GM23338 (cell line): Measurements from ENCODE around the gene CAMTA1. TPM values are rescaled to one million over a fixed set of nuclear protein-coding genes. Genes with fewer than 3 reads are reported as not detected.

Experiments used
- ATAC-seq: fragments of 200-7000 bp; cut with Tn5 transposase; 3 replicates; pipeline ENCODE4 v1.9.1; 2020
- DNase-seq: peaks from one replicate; pipeline ENCODE4 v3.0.0-alpha.2; 2015; ENCODE audit warnings: low spot score
- H2AFZ ChIP-seq: fragments of 200-600 bp; sonication (generic); 2 replicates; pipeline ENCODE4 v1.8.0; 2016; ENCODE audit warnings: antibody characterized with exemption, mild to moderate bottlenecking, moderate library complexity
- H3F3A ChIP-seq: fragments of 200-600 bp; sonication (generic); replicated peaks from 2 replicates; pipeline ENCODE4 v1.8.0; 2017; ENCODE audit warnings: antibody characterized with exemption, mixed run types, low read depth
- H3K27ac ChIP-seq: fragments of 200-600 bp; sonication (generic); 2 replicates; pipeline ENCODE4 v1.6.1; 2016; ENCODE audit warnings: low read depth
- H3K27me3 ChIP-seq: fragments of 200-600 bp; sonication (generic); 2 replicates; pipeline ENCODE4 v1.8.0; 2016; ENCODE audit warnings: mild to moderate bottlenecking, mixed run types, moderate library complexity; ENCODE audit not compliant: insufficient read depth
- H3K36me3 ChIP-seq: fragments of 200-600 bp; sonication (generic); 2 replicates; pipeline ENCODE4 v1.8.0; 2016; ENCODE audit warnings: mild to moderate bottlenecking; ENCODE audit not compliant: insufficient read depth
- H3K4me1 ChIP-seq: fragments of 200-600 bp; sonication (generic); 2 replicates; pipeline ENCODE4 v1.8.0; 2016; ENCODE audit warnings: mild to moderate bottlenecking, moderate library complexity; ENCODE audit not compliant: insufficient read depth
- H3K4me2 ChIP-seq: fragments of 200-600 bp; sonication (generic); 2 replicates; pipeline ENCODE4 v1.7.1; 2017; ENCODE audit warnings: mixed run types
- H3K4me3 ChIP-seq: fragments of 200-600 bp; sonication (generic); 2 replicates; pipeline ENCODE4 v1.6.1; 2016; ENCODE audit warnings: mixed run types
- H3K79me2 ChIP-seq: fragments of 200-600 bp; sonication (generic); replicated peaks from 2 replicates; pipeline ENCODE4 v1.8.0; 2017; ENCODE audit warnings: mild to moderate bottlenecking; ENCODE audit not compliant: insufficient read depth
- H3K9me2 ChIP-seq: fragments of 200-600 bp; sonication (generic); 2 replicates; pipeline ENCODE4 v1.8.0; 2017; ENCODE audit not compliant: insufficient read depth
- H4K20me1 ChIP-seq: fragments of 200-600 bp; sonication (generic); replicated peaks from 2 replicates; pipeline ENCODE4 v1.8.0; 2017; ENCODE audit warnings: mild to moderate bottlenecking; ENCODE audit not compliant: insufficient read depth
- H3K27ac Mint-ChIP-seq: 2 replicates; pipeline ENCODE4 v1.8.0; 2020; ENCODE audit warnings: inconsistent platforms, mild to moderate bottlenecking, moderate library complexity, mixed read lengths
- H3K27me3 Mint-ChIP-seq: 3 replicates; pipeline ENCODE4 v1.8.0; 2022; ENCODE audit warnings: low read depth, mild to moderate bottlenecking, moderate library complexity, mixed read lengths, inconsistent platforms; ENCODE audit not compliant: insufficient read depth, poor library complexity
- H3K36me3 Mint-ChIP-seq: 3 replicates; pipeline ENCODE4 v1.8.0; 2021; ENCODE audit warnings: low read depth, mild to moderate bottlenecking, inconsistent platforms, moderate library complexity, mixed read lengths
- H3K4me1 Mint-ChIP-seq: 3 replicates; pipeline ENCODE4 v1.8.0; 2020; ENCODE audit warnings: mild to moderate bottlenecking, inconsistent platforms, mixed read lengths
- H3K4me3 Mint-ChIP-seq: 3 replicates; pipeline ENCODE4 v1.8.0; 2021; ENCODE audit warnings: moderate library complexity, mild to moderate bottlenecking, inconsistent platforms, mixed read lengths
- H3K9me3 Mint-ChIP-seq: 3 replicates; pipeline ENCODE4 v1.8.0; 2020; ENCODE audit warnings: moderate library complexity, mild to moderate bottlenecking, inconsistent platforms, mixed read lengths
- CREB1 ChIP-seq: fragments of 250-450 bp; sonication (Bioruptor Pico); IDR thresholded peaks from 2 replicates; pipeline ENCODE4 v1.5.0; 2020; ENCODE audit warnings: low read depth, mild to moderate bottlenecking, moderate library complexity
- EZH2 ChIP-seq: fragments of 200-600 bp; sonication (generic); IDR thresholded peaks from one replicate; pipeline ENCODE4 v1.8.0; 2017; ENCODE audit warnings: antibody characterized with exemption, mild to moderate bottlenecking, low read depth; ENCODE audit not compliant: unreplicated experiment
- EZH2phosphoT487 ChIP-seq: fragments of 200-600 bp; sonication (generic); IDR thresholded peaks from one replicate; pipeline ENCODE4 v1.8.1; 2018; ENCODE audit warnings: antibody characterized with exemption; ENCODE audit not compliant: unreplicated experiment
- JUNB ChIP-seq: IDR thresholded peaks from one replicate; pipeline ENCODE4 v1.6.1; 2016; ENCODE audit warnings: antibody characterized with exemption; ENCODE audit not compliant: unreplicated experiment
- NANOG ChIP-seq: IDR thresholded peaks from 2 replicates; pipeline ENCODE4 v1.6.1; 2016; ENCODE audit warnings: antibody characterized with exemption, borderline replicate concordance
- POLR2AphosphoS5 ChIP-seq: IDR thresholded peaks from 2 replicates; pipeline ENCODE4 v1.6.1; 2016; ENCODE audit warnings: antibody characterized with exemption, low read depth
- STAT1 ChIP-seq: IDR thresholded peaks from one replicate; pipeline ENCODE4 v1.6.1; 2016; ENCODE audit warnings: antibody characterized with exemption; ENCODE audit not compliant: unreplicated experiment
- ZNF114 ChIP-seq: fragments of 250-450 bp; sonication (Bioruptor Pico); IDR thresholded peaks from 2 replicates; pipeline ENCODE4 v1.5.0; 2020; ENCODE audit warnings: mild to moderate bottlenecking, moderate library complexity
- ZNF331 ChIP-seq: fragments of 250-450 bp; sonication (Bioruptor Pico); IDR thresholded peaks from 2 replicates; pipeline ENCODE4 v1.5.0; 2020; ENCODE audit warnings: low read depth, mild to moderate bottlenecking, moderate library complexity
- polyA plus RNA-seq: library from polyadenylated mRNA; unstranded; fragments of >200 nt; fragmentation: Nextera tagmentation; extraction: Ambion mirVana; gene quantifications from 2 replicates; pipeline ENCODE4 v1.2.1, GENCODE V29; 2016
- total RNA-seq: library from RNA; depleted of rRNA; stranded (reverse); fragments of >200 nt; shearing (Covaris generic); gene quantifications from 2 replicates; pipeline ENCODE4 v1.2.3, GENCODE V29; 2014
- TF ChIP-seq, protein P1 (sequence below), 2 experiments: fragments of 200-600 bp in 1 of 2; sonication (generic) in 1 of 2; conservative IDR thresholded peaks; 2 replicates each; pipeline versions ENCODE4 v1.5.1 to v1.6.1; 2016 to 2017; ENCODE audit warnings: antibody characterized with exemption in 2 of 2, low read depth in 2 of 2, mild to moderate bottlenecking in 2 of 2, moderate library complexity in 1 of 2
- TF ChIP-seq, protein P2 (sequence below): IDR thresholded peaks from one replicate; pipeline ENCODE4 v1.6.1; 2018; ENCODE audit warnings: antibody characterized with exemption; ENCODE audit not compliant: unreplicated experiment
- TF ChIP-seq, protein P3 (sequence below): IDR thresholded peaks from 2 replicates; pipeline ENCODE4 v1.6.1; 2016; ENCODE audit warnings: antibody characterized with exemption

CAMTA1 gene
- total and polyA plus RNA-seq, 2 experiments from 2014 or later, result 115 to 519 TPM

DNA sequence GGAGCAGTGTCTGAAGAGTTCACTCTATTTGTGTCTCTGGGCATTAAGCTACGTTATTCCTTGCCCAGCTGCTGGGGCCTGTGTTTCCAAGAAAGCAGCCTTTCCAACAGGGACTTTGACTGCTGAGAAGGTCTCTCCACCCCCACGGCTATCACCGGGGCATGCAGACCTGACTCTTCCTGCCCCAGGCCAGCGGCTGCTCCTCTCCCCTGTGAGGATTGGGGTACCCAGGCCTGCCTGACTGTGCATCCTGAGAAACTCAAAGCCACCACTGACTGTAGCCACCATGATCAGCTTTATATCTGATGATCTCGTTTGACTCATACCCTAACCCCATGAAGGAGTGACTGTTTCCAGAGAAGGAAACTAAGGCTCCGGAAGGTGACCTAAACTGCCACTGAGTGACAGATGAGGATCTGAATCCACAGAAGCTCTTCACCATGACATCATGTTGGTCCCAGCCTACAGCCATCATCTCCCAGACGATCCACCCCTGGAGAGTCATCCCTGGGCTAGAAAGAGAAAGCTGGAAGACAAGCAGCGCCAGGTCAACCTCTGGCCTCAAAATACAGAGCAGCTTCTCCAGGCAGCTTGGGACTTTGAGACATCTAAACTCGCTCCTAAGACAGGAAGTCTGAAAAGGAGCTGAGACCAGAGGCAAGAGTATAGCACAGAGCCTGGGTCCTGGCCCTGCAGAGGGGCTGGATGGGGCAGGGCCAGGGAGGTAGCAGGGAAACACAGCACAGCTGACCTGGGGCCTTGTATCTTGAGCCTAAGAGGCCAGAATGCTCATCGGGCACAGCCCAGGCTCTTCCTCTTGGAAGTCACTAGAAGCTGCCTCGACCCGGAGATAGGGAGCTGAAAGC, 741.8 kb downstream of the CAMTA1 start:
- Mint-ChIP-seq H3K4me3 (no peak overlapping the region), H3K9me3 (no peaks in the 10 kb centered on the region; the same call in 2 of the 3 replicates), H3K4me1 (peaks cover 7% of the 10 kb centered on the region), H3K36me3 (no peaks in the 10 kb centered on the region; the same call in 2 of the 3 replicates), H3K27ac (no peak overlapping the region), H3K27me3 (peaks cover 3% of the 10 kb centered on the region)
- no peaks in the 10 kb centered on the region for H3K27me3 ChIP-seq
- H3K27ac ChIP-seq, result no peak overlapping the region
- no peak for DNase-seq
- H3K79me2 ChIP-seq, result no peaks in the 10 kb centered on the region
- H3K4me2 ChIP-seq, result no peak overlapping the region
- H3F3A ChIP-seq, result no peaks in the 10 kb centered on the region
- TF ChIP-seq, protein P1, sequence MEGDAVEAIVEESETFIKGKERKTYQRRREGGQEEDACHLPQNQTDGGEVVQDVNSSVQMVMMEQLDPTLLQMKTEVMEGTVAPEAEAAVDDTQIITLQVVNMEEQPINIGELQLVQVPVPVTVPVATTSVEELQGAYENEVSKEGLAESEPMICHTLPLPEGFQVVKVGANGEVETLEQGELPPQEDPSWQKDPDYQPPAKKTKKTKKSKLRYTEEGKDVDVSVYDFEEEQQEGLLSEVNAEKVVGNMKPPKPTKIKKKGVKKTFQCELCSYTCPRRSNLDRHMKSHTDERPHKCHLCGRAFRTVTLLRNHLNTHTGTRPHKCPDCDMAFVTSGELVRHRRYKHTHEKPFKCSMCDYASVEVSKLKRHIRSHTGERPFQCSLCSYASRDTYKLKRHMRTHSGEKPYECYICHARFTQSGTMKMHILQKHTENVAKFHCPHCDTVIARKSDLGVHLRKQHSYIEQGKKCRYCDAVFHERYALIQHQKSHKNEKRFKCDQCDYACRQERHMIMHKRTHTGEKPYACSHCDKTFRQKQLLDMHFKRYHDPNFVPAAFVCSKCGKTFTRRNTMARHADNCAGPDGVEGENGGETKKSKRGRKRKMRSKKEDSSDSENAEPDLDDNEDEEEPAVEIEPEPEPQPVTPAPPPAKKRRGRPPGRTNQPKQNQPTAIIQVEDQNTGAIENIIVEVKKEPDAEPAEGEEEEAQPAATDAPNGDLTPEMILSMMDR (conservative IDR thresholded peaks at IDR 0.05; ENCODE audit: low read depth in 2 of 2), result no peak
- TF ChIP-seq CREB1 (CRISPR knock-in tag), result no peak
- TF ChIP-seq EZH2phosphoT487, result no peak
- no peak for TF ChIP-seq NANOG
- TF ChIP-seq EZH2, result no peak
- no peaks in the 10 kb centered on the region for H4K20me1 ChIP-seq
- H3K36me3 ChIP-seq, result no peaks in the 10 kb centered on the region
- ATAC-seq, result no peak
- H3K4me1 ChIP-seq, result 0 out of 2 replicates have a peak, but pooled peaks cover 3% of the 10 kb centered on the region
- H3K4me3 ChIP-seq, result no peak overlapping the region
- 0 out of 2 replicates have a peak, but pooled peaks cover 2% of the 10 kb centered on the region for H3K9me2 ChIP-seq
- no peak overlapping the region for H2AFZ ChIP-seq

DNA sequence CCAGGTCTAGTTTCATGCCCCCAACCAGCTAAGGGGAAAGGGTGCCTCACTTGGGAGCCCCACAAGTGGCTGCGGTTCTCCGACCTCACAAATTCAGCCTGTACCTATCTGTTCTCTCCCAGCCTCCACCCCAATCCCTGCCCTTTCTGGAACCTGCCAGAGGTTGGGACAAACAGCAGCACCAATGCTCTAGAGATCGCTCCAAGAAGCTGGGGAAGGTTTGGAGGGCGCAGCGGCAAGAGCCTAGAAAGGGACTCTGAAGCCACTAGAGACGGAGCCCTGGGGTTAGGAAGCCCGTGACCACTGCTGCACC, 742.4 kb downstream of the CAMTA1 start:
- Histone ChIP-seq H3K79me2 (no peaks in the 10 kb centered on the region), H4K20me1 (no peaks in the 10 kb centered on the region), H2AFZ (no peak overlapping the region), H3K4me1 (0 out of 2 replicates have a peak, but pooled peaks cover 3% of the 10 kb centered on the region), H3K4me3 (no peak overlapping the region), H3K36me3 (no peaks in the 10 kb centered on the region), H3K4me2 (no peak overlapping the region), H3K9me2 (0 out of 2 replicates have a peak, but pooled peaks cover 2% of the 10 kb centered on the region), H3K27me3 (no peaks in the 10 kb centered on the region), H3K27ac (no peak overlapping the region), H3F3A (no peaks in the 10 kb centered on the region)
- no peak overlapping the region for H3K27ac Mint-ChIP-seq
- H3K4me1 Mint-ChIP-seq, result peaks cover 7% of the 10 kb centered on the region
- no peaks in the 10 kb centered on the region; the same call in 2 of the 3 replicates for H3K36me3 Mint-ChIP-seq
- no peaks in the 10 kb centered on the region; the same call in 1 of the 3 replicates for H3K9me3 Mint-ChIP-seq
- peaks cover 3% of the 10 kb centered on the region for H3K27me3 Mint-ChIP-seq
- H3K4me3 Mint-ChIP-seq, result no peak overlapping the region
- ATAC-seq (no peak), DNase-seq (no peak)
- TF ChIP-seq, protein P2, sequence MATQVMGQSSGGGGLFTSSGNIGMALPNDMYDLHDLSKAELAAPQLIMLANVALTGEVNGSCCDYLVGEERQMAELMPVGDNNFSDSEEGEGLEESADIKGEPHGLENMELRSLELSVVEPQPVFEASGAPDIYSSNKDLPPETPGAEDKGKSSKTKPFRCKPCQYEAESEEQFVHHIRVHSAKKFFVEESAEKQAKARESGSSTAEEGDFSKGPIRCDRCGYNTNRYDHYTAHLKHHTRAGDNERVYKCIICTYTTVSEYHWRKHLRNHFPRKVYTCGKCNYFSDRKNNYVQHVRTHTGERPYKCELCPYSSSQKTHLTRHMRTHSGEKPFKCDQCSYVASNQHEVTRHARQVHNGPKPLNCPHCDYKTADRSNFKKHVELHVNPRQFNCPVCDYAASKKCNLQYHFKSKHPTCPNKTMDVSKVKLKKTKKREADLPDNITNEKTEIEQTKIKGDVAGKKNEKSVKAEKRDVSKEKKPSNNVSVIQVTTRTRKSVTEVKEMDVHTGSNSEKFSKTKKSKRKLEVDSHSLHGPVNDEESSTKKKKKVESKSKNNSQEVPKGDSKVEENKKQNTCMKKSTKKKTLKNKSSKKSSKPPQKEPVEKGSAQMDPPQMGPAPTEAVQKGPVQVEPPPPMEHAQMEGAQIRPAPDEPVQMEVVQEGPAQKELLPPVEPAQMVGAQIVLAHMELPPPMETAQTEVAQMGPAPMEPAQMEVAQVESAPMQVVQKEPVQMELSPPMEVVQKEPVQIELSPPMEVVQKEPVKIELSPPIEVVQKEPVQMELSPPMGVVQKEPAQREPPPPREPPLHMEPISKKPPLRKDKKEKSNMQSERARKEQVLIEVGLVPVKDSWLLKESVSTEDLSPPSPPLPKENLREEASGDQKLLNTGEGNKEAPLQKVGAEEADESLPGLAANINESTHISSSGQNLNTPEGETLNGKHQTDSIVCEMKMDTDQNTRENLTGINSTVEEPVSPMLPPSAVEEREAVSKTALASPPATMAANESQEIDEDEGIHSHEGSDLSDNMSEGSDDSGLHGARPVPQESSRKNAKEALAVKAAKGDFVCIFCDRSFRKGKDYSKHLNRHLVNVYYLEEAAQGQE, result no peak
- TF ChIP-seq CREB1 (CRISPR knock-in tag) (no peak), EZH2 (no peak), STAT1 (no peak), JUNB (no peak), EZH2phosphoT487 (no peak), NANOG (no peak), ZNF114 (no peak), ZNF331 (CRISPR knock-in tag) (no peak), POLR2AphosphoS5 (no peak)
- TF ChIP-seq, protein P1 (conservative IDR thresholded peaks at IDR 0.05; ENCODE audit: low read depth in 2 of 2), result no peak
- TF ChIP-seq, protein P3, sequence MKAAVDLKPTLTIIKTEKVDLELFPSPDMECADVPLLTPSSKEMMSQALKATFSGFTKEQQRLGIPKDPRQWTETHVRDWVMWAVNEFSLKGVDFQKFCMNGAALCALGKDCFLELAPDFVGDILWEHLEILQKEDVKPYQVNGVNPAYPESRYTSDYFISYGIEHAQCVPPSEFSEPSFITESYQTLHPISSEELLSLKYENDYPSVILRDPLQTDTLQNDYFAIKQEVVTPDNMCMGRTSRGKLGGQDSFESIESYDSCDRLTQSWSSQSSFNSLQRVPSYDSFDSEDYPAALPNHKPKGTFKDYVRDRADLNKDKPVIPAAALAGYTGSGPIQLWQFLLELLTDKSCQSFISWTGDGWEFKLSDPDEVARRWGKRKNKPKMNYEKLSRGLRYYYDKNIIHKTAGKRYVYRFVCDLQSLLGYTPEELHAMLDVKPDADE, result no peak
